Suprapubic skin (tissue), 4 donors: ENCODE results near the gene NPAS3. TPM values are rescaled to one million over a fixed set of nuclear protein-coding genes. Genes with fewer than 3 reads are reported as not detected.

ENCODE experiments used
- DNase-seq, 2 donors: peaks; one replicate each; pipeline ENCODE4 v3.0.0-alpha.2; 2019; ENCODE audit warnings: low spot score in 2 of 2
- H3K27ac ChIP-seq: fragments of 200-600 bp; sonication (generic); one replicate; pipeline ENCODE4 v1.5.1; 2019
- H3K27me3 ChIP-seq: fragments of 200-600 bp; sonication (generic); one replicate; pipeline ENCODE4 v1.5.1; 2019
- H3K36me3 ChIP-seq: fragments of 200-600 bp; sonication (generic); one replicate; pipeline ENCODE4 v1.5.1; 2019
- H3K4me1 ChIP-seq: fragments of 200-600 bp; sonication (generic); one replicate; pipeline ENCODE4 v1.5.1; 2019
- H3K4me3 ChIP-seq: fragments of 200-600 bp; sonication (generic); one replicate; pipeline ENCODE4 v1.5.1; 2019; ENCODE audit warnings: mild to moderate bottlenecking
- H3K9me3 ChIP-seq: fragments of 200-600 bp; sonication (generic); one replicate; pipeline ENCODE4 v1.5.1; 2019
- EP300 ChIP-seq: sonication (generic); formaldehyde crosslinking; IDR thresholded peaks from one replicate; pipeline ENCODE4 v1.6.1; 2017; ENCODE audit warnings: antibody characterized with exemption
- POLR2A ChIP-seq, 2 donors: fragments of 450-650 bp; IDR thresholded peaks; one replicate each; pipeline ENCODE4 v1.6.1; 2017; ENCODE audit warnings: antibody characterized with exemption in 2 of 2, mild to moderate bottlenecking in 2 of 2, moderate library complexity in 2 of 2
- POLR2AphosphoS5 ChIP-seq, 3 donors: sonication (generic); formaldehyde crosslinking; IDR thresholded peaks; one replicate each; pipeline ENCODE4 v1.6.1; 2017; ENCODE audit warnings: antibody characterized with exemption in 3 of 3
- WGBS: methylation state at CpG from one replicate; pipeline ENCODE4 v1.1.5; 2018; 5-methylcytosine and 5-hydroxymethylcytosine counted together
- total RNA-seq, 4 donors: library from RNA; depleted of rRNA; stranded (reverse); fragments of >200 nt; gene quantifications; one replicate each; pipeline ENCODE4 v1.1.0, GENCODE V29; 2016
- TF ChIP-seq, protein P1 (sequence below), 2 donors: fragments of 200-600 bp in 1 of 2; fragments of 450-650 bp in 1 of 2; sonication (generic) in 1 of 2; IDR thresholded peaks; one replicate each; pipeline ENCODE4 v1.5.1; 2016 to 2019; ENCODE audit warnings: antibody characterized with exemption in 2 of 2, mild to moderate bottlenecking in 1 of 2, moderate library complexity in 1 of 2

Gene NPAS3
- total RNA-seq, 4 donors from 2014 or later, result 0.17 to 0.45 (median 0.29) TPM; not detected in 1

- WGBS, result 77% methylated on average over 6 of the region's 6 CpGs
- Histone ChIP-seq H3K9me3 (no peaks in the 10 kb centered on the region), H3K27me3 (no peaks in the 10 kb centered on the region), H3K27ac (no peak overlapping the region), H3K4me1 (no peaks in the 10 kb centered on the region), H3K4me3 (no peak overlapping the region), H3K36me3 (no peaks in the 10 kb centered on the region)
- DNase-seq, result no peak
- no peak for TF ChIP-seq POLR2AphosphoS5 (IDR thresholded peaks at IDR 0.05)
- TF ChIP-seq, protein P1, sequence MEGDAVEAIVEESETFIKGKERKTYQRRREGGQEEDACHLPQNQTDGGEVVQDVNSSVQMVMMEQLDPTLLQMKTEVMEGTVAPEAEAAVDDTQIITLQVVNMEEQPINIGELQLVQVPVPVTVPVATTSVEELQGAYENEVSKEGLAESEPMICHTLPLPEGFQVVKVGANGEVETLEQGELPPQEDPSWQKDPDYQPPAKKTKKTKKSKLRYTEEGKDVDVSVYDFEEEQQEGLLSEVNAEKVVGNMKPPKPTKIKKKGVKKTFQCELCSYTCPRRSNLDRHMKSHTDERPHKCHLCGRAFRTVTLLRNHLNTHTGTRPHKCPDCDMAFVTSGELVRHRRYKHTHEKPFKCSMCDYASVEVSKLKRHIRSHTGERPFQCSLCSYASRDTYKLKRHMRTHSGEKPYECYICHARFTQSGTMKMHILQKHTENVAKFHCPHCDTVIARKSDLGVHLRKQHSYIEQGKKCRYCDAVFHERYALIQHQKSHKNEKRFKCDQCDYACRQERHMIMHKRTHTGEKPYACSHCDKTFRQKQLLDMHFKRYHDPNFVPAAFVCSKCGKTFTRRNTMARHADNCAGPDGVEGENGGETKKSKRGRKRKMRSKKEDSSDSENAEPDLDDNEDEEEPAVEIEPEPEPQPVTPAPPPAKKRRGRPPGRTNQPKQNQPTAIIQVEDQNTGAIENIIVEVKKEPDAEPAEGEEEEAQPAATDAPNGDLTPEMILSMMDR (IDR thresholded peaks at IDR 0.05), result no peak
- no peak for TF ChIP-seq EP300
- no peak for TF ChIP-seq POLR2A (IDR thresholded peaks at IDR 0.05)
Measured at GRCh38 chr14:33745163-33745562, 806.5 kb downstream of the NPAS3 start.

DNA sequence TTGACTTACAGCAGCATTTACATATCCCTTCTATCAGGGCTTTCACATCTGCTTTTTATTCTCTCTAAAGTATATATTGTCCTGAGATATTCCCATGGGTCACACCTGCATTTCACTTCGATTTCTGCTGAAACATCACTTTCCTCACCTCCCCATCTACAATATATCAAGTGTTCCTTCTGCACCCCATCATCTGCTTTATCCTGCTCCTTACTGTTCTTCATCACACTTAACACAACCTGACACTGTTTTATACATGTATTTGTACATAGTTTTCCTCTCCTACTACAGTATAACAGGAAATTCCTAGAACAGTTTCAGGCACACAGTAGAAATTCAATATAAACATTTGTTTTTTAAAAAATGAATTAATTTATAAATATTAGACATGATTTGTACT is 809.1 kb downstream of the NPAS3 start:
- WGBS, result 54% methylated on average over 1 of the region's 1 CpG
- H3K9me3 ChIP-seq, result no peaks in the 10 kb centered on the region
- DNase-seq, result no peak

DNA sequence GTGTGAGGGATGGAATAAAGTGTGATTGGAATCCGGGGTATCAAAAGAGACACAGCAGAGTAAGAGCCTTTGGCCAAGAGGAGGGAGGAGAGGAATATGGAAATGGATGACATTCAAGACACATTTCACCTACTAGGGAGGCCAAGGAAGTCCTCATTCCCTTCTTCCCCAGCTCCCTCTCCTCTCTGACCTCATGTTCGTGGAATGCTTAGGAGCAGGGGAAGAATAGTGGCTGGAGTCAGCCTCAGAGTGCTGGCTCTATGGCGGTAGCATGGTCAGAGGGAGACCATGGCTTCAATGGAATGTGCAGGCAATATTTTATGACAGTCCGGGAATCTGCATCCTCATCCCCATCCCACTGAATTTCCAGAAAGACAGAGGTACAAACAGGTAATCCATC is 815.6 kb downstream of the NPAS3 start:
- H3K27me3 ChIP-seq, result no peaks in the 10 kb centered on the region
- no peaks in the 10 kb centered on the region for H3K36me3 ChIP-seq
- H3K9me3 ChIP-seq, result no peaks in the 10 kb centered on the region
- WGBS, result 95% methylated on average over 4 of the region's 4 CpGs
- no peak for DNase-seq
- H3K4me1 ChIP-seq, result no peaks in the 10 kb centered on the region
- no peak overlapping the region for H3K4me3 ChIP-seq
- TF ChIP-seq POLR2AphosphoS5 (IDR thresholded peaks at IDR 0.05) (no peak), EP300 (no peak), POLR2A (IDR thresholded peaks at IDR 0.05) (no peak)
- no peak overlapping the region for H3K27ac ChIP-seq

More for the DNA sequence above, 809.1 kb downstream of the NPAS3 start:
- TF ChIP-seq POLR2A (IDR thresholded peaks at IDR 0.05), result no peak
- TF ChIP-seq EP300, result no peak
- no peak for TF ChIP-seq POLR2AphosphoS5 (IDR thresholded peaks at IDR 0.05)
- TF ChIP-seq, protein P1 (IDR thresholded peaks at IDR 0.05), result no peak
- Histone ChIP-seq H3K36me3 (no peaks in the 10 kb centered on the region), H3K4me1 (no peaks in the 10 kb centered on the region), H3K27me3 (no peaks in the 10 kb centered on the region), H3K4me3 (no peak overlapping the region), H3K27ac (no peak overlapping the region)

- no peaks in the 10 kb centered on the region for H3K36me3 ChIP-seq
- no peaks in the 10 kb centered on the region for H3K9me3 ChIP-seq
- H3K27ac ChIP-seq, result no peak overlapping the region
- WGBS, result 70% methylated on average over 5 of the region's 5 CpGs
- H3K27me3 ChIP-seq, result no peaks in the 10 kb centered on the region
- no peaks in the 10 kb centered on the region for H3K4me1 ChIP-seq
- no peak for DNase-seq
- TF ChIP-seq, protein P1 (IDR thresholded peaks at IDR 0.05), result no peak
- TF ChIP-seq POLR2A (IDR thresholded peaks at IDR 0.05) (no peak), EP300 (no peak), POLR2AphosphoS5 (IDR thresholded peaks at IDR 0.05) (no peak)
- H3K4me3 ChIP-seq, result no peak overlapping the region
Measured at GRCh38 chr14:33755358-33755757, 816.7 kb downstream of the NPAS3 start.

DNA sequence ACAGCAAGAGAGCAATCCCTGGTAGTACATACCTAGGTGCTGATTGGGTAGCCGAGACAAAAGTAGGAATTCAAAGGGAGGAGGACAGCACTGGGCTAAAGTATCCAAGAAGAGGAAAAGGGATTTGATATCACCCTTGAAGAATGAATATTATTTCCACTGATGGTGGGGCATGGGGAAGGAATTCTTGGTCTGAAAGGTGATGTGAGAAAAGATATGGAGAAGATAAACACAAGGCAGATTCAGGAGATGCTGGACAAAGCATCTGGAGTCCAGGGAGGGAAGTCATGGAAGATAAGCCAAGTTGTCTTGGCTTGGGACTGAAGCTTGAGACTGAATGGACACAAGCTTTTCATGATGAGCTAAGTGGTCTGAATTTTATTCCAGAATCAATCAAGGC is 818.2 kb downstream of the NPAS3 start:
- WGBS, result 96% methylated on average over 1 of the region's 1 CpG
- no peak for DNase-seq
- H3K4me1 ChIP-seq, result no peaks in the 10 kb centered on the region
- H3K4me3 ChIP-seq, result no peak overlapping the region
- H3K27ac ChIP-seq, result no peak overlapping the region
- no peaks in the 10 kb centered on the region for H3K9me3 ChIP-seq
- H3K36me3 ChIP-seq, result no peaks in the 10 kb centered on the region
- TF ChIP-seq EP300, result no peak
- TF ChIP-seq, protein P1 (IDR thresholded peaks at IDR 0.05), result no peak
- TF ChIP-seq POLR2A (IDR thresholded peaks at IDR 0.05), result no peak
- TF ChIP-seq POLR2AphosphoS5 (IDR thresholded peaks at IDR 0.05), result no peak
- no peaks in the 10 kb centered on the region for H3K27me3 ChIP-seq

DNA sequence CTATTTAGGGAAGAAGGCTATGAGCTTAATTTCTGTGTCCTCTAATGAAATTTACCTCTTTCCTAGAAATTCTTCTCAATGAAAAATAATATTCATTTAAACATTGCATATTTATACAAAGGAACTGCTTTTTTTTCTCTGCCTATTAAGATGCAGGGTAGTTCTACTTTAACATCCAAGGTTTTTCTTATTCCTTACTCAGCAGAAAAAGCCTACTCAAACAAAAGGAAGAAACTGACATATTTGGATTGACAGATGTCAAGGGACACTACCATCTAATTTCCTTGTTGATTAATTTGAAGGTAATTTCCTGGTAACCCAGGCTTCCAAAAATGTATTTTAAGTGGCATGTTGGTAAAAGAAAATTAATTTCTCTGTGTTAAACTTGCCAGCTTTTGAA is 819.9 kb downstream of the NPAS3 start:
- DNase-seq, result no peak
- H3K9me3 ChIP-seq, result no peaks in the 10 kb centered on the region
- H3K27me3 ChIP-seq, result no peaks in the 10 kb centered on the region
- no peaks in the 10 kb centered on the region for H3K36me3 ChIP-seq
- no peak overlapping the region for H3K27ac ChIP-seq
- no peak for TF ChIP-seq POLR2AphosphoS5 (IDR thresholded peaks at IDR 0.05)
- no peak for TF ChIP-seq EP300
- TF ChIP-seq POLR2A (IDR thresholded peaks at IDR 0.05), result no peak
- TF ChIP-seq, protein P1 (IDR thresholded peaks at IDR 0.05), result no peak
- H3K4me1 ChIP-seq, result peaks cover 6% of the 10 kb centered on the region
- no peak overlapping the region for H3K4me3 ChIP-seq
